IPS-15b (cell line): ENCODE data around the gene SOX12.
A peak's percentile ranks its signal among the peaks of the same experiment; 100 is the strongest.

Experiments
- H3K27me3 ChIP-seq: one replicate; pipeline ENCODE4 v1.6.1; 2013; ENCODE audit warnings: low read length; ENCODE audit not compliant: control insufficient read depth, insufficient read depth
- H3K36me3 ChIP-seq: one replicate; pipeline ENCODE4 v1.6.1; 2013; ENCODE audit warnings: low read length; ENCODE audit not compliant: control insufficient read depth, insufficient read depth
- H3K4me1 ChIP-seq: one replicate; pipeline ENCODE4 v1.6.1; 2013; ENCODE audit warnings: mild to moderate bottlenecking, low read length; ENCODE audit not compliant: control insufficient read depth, insufficient read depth
- H3K4me3 ChIP-seq: one replicate; pipeline ENCODE4 v1.5.1; 2013; ENCODE audit warnings: low read depth, low read length
- H3K9ac ChIP-seq: one replicate; pipeline ENCODE4 v1.6.1; 2013; ENCODE audit warnings: low read depth, mild to moderate bottlenecking, low read length
- H3K9me3 ChIP-seq: one replicate; pipeline ENCODE4 v1.6.1; 2013; ENCODE audit warnings: mild to moderate bottlenecking, low read length; ENCODE audit not compliant: control insufficient read depth, insufficient read depth

SOX12 gene

DNA sequence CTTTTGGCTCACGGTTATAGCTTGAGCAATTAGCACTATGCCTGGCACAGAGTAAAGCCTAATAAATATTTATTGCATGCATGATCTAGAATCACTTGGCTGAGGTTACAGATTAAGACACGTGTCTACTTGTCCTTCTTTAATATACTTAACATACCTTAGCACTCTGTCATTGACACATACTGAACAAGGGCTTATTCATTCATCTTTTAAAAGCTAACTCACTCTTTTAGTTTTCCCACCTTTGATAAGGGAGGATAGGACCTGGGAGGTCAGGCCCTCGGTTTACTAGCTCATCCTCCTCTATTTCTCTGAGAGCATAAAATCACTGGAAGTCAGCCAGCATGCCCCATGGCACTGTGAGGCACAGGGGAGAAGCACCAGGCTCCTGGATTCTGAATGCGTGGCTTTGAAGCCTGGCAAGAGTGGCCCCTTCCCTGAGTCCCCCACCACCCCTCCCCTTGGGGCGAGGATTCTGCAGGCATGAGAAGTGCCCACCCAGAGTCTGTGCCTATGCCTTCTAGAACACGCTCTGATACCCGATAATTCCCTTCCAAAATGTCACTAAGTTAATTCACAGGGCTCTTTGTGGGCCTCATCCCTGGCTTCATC, 16.8 kb upstream of the SOX12 start:
- H3K9me3 ChIP-seq = no peaks in the 10 kb centered on the region
- peaks cover 2% of the 10 kb centered on the region for H3K27me3 ChIP-seq
- no peak overlapping the region for H3K9ac ChIP-seq
- no peak overlapping the region for H3K4me3 ChIP-seq
- H3K4me1 ChIP-seq = peaks cover 3% of the 10 kb centered on the region
- H3K36me3 ChIP-seq = no peaks in the 10 kb centered on the region

DNA sequence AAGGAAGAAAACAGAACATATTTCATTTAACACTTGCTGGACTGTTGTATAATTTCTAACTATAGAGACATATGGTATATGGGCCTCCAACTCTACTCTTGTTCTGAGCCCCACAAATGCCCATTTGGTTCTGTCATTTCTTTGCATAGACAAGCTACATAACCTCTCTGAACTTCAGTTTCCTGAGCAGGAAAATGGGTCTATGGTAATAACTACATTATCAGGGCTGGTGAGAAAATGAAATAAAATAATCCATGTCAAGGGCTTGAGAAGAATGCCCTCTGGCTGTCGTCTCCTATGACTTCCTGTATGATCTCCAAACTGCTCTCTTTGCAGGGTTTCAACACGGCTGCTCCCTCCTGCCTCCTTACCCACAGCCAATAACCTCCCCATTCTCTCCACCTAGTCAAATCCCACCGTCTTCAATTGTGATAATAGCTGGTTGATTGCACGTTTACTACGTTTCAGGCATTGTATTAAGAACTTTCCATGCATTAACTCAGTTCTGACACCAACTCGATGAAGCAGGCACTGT, 16.0 kb upstream of the SOX12 start:
- H3K4me3 ChIP-seq = peak overlapping the region; percentile 68

DNA sequence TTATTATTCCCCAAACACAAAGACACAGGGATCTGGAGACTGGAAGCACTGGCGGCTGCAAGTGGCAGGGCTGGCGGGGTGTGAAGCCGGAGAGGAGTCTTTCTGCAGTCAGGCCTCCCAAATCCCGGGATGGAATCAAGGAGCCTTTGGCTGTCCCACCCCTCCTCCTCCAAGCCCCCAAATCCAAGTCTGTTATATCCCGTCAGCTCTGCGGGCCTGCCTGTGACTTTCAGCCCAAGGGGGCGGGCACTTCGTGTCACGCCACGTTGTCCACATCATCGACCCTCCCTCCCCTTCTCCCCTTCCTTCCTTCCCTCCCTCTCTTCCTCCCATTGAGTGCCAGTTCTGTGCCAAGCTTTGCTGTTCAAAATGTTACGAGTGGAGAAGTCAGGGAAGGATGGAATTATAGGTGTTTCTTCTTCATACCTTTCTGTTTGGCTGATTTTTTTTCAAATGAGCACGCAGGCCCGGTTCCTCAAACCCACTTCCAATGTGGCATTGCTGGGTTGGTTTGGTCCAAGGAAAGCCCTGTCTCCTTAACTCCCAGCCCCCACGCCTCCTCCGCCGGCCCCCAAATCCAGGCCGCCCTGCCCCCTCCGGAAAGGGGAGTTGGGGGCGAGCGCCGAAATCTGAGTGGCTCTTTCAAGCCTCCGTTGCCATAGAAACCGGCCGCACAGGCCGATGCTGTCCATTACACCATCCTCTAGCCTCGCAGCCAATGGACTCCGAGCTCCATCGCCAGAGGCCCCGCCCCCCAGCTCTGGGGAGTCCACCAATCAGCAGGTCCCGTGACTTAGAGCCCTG, 15.3 kb upstream of the SOX12 start:
- peak overlapping the region; percentile 68 for H3K4me3 ChIP-seq
- H3K9ac ChIP-seq = peak overlapping the region; percentile 3
- no peaks in the 10 kb centered on the region for H3K27me3 ChIP-seq
- H3K36me3 ChIP-seq = no peaks in the 10 kb centered on the region
- H3K4me1 ChIP-seq = peaks cover 3% of the 10 kb centered on the region
- no peaks in the 10 kb centered on the region for H3K9me3 ChIP-seq

More for the DNA sequence above, 16.0 kb upstream of the SOX12 start:
- Histone ChIP-seq H3K36me3 (no peaks in the 10 kb centered on the region), H3K9me3 (no peaks in the 10 kb centered on the region), H3K27me3 (no peaks in the 10 kb centered on the region), H3K9ac (peak overlapping the region; percentile 3), H3K4me1 (peaks cover 3% of the 10 kb centered on the region)

DNA sequence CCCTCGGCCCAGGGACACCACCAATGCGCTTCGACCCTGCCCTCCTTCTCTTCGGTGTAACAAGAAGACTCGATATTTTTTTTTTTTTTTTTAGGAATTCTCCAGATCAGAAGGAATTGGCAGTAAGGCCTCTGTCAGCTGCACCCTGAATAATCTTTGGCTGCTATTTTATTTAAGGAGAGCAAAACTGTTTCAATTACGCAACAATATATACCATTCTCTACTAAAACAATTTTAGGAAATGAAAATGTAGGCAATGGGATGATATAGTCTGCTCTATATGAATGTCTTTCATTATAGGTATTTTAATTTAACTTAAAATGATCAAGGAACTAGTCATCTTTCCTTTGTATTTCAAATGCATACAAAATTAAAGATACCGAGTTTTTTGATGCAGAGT, 14.7 kb upstream of the SOX12 start:
- Histone ChIP-seq H3K9ac (no peak overlapping the region), H3K27me3 (no peaks in the 10 kb centered on the region), H3K9me3 (no peaks in the 10 kb centered on the region), H3K4me3 (no peak overlapping the region), H3K4me1 (peaks cover 3% of the 10 kb centered on the region), H3K36me3 (no peaks in the 10 kb centered on the region)

- H3K9me3 ChIP-seq = no peaks in the 10 kb centered on the region
- no peak overlapping the region for H3K9ac ChIP-seq
- H3K27me3 ChIP-seq = no peaks in the 10 kb centered on the region
- H3K4me3 ChIP-seq = no peak overlapping the region
- no peaks in the 10 kb centered on the region for H3K36me3 ChIP-seq
- peaks cover 3% of the 10 kb centered on the region for H3K4me1 ChIP-seq
Measured at GRCh38 chr20:311609-312008, 13.7 kb upstream of the SOX12 start.

GRCh38 chr20:312067-312466, 13.3 kb upstream of the SOX12 start:
- H3K4me1 ChIP-seq = peaks cover 3% of the 10 kb centered on the region
- H3K27me3 ChIP-seq = no peaks in the 10 kb centered on the region
- H3K36me3 ChIP-seq = no peaks in the 10 kb centered on the region
- H3K9ac ChIP-seq = no peak overlapping the region
- H3K4me3 ChIP-seq = no peak overlapping the region
- no peaks in the 10 kb centered on the region for H3K9me3 ChIP-seq

GRCh38 chr20:312866-313265, 12.5 kb upstream of the SOX12 start:
- no peaks in the 10 kb centered on the region for H3K27me3 ChIP-seq
- no peaks in the 10 kb centered on the region for H3K36me3 ChIP-seq
- H3K4me3 ChIP-seq = no peak overlapping the region
- H3K4me1 ChIP-seq = peaks cover 3% of the 10 kb centered on the region
- H3K9ac ChIP-seq = no peak overlapping the region
- no peaks in the 10 kb centered on the region for H3K9me3 ChIP-seq

- H3K4me3 ChIP-seq = no peak overlapping the region
- no peaks in the 10 kb centered on the region for H3K9me3 ChIP-seq
- H3K36me3 ChIP-seq = no peaks in the 10 kb centered on the region
- no peak overlapping the region for H3K9ac ChIP-seq
- no peaks in the 10 kb centered on the region for H3K27me3 ChIP-seq
- H3K4me1 ChIP-seq = peaks cover 3% of the 10 kb centered on the region
Measured at GRCh38 chr20:313402-313801, 11.9 kb upstream of the SOX12 start.

GRCh38 chr20:313948-314347, 11.4 kb upstream of the SOX12 start:
- Histone ChIP-seq H3K9me3 (no peaks in the 10 kb centered on the region), H3K27me3 (no peaks in the 10 kb centered on the region), H3K4me3 (no peak overlapping the region), H3K9ac (no peak overlapping the region), H3K4me1 (peaks cover 3% of the 10 kb centered on the region), H3K36me3 (no peaks in the 10 kb centered on the region)

GRCh38 chr20:316316-317068, 8.9 kb upstream of the SOX12 start:
- Histone ChIP-seq H3K4me3 (no peak overlapping the region), H3K4me1 (no peaks in the 10 kb centered on the region), H3K9me3 (no peaks in the 10 kb centered on the region), H3K36me3 (no peaks in the 10 kb centered on the region), H3K9ac (no peak overlapping the region), H3K27me3 (no peaks in the 10 kb centered on the region)

DNA sequence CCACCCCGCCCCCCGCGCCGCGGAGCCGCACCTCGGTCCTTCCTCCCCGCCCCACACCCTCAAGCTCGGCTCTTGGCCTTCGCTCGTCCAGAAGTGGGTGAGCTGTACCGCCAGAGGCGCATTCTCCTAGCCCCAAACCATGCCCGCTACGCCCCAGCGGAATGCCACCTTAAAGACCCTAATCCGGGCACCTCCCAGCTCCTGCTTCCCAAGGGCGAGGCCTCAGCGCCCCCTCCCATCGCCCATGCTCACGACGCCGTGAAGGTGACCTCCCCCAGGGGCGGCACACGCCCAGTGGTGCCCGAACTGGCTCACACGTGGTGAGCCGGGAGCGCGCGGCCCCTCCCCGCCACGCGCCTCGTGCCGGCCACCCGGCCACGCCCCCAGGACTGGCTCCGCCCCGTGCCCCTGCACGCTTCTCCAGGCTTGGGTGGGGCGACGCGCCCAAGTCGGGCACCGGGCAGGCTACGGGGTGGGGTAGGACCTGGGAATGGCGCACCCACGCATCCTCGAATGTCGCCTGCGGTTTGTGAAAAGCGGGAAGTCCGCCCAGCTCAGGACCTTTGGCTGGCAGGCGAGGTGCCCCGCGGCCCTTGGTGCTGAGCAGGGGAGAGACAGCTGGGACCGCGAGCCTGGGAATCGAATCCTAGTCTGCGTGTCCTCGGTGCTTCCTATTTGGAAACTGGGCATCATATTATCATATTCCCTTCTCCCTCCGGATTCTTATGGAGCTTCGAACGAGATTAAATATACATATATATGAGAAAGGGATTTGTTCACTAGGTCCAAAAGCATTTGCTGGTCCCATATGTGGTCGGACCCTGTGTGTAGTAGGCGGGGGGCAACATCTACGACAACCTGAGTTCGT, 941 bp upstream of the SOX12 start:
- Histone ChIP-seq H3K4me3 (peak overlapping the region; percentile 81), H3K9ac (peak overlapping the region; percentile 83), H3K9me3 (no peaks in the 10 kb centered on the region), H3K4me1 (peaks cover 12% of the 10 kb centered on the region), H3K27me3 (no peaks in the 10 kb centered on the region), H3K36me3 (no peaks in the 10 kb centered on the region)
